GM18502 (cell line): ENCODE results near the gene CST7.
"Not testable (repeated sequence)": the region's sequence is repeated elsewhere in the genome, so short reads cannot be mapped to it uniquely, and the experiment has no call there.

Experiments used
- ATAC-seq: cut with Tn5 transposase; IDR thresholded peaks from one replicate; pipeline ENCODE4 v1.9.1; 2021; ENCODE audit warnings: mild to moderate bottlenecking; ENCODE audit not compliant: unreplicated experiment, poor library complexity

CST7 gene

DNA sequence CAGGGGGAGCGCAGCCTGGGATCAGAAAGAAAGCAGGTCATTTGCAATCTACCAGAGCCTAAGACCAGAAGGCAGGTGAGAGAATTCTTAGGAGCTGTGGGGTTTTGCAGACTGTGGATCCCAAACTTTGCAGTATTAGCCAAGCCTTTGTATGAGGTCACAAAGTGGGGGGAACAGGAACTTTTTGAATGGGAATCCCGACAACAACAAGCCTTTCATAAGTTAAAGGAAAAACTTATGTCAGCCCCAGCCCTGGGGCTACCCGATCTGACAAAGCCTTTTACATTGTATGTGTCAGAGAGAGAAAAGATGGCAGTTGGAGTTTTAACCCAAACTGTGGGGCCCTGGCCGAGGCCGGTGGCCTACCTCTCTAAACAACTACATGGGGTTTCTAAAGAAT is 19.8 kb upstream of the CST7 start:
- ATAC-seq = not testable (repeated sequence)

DNA sequence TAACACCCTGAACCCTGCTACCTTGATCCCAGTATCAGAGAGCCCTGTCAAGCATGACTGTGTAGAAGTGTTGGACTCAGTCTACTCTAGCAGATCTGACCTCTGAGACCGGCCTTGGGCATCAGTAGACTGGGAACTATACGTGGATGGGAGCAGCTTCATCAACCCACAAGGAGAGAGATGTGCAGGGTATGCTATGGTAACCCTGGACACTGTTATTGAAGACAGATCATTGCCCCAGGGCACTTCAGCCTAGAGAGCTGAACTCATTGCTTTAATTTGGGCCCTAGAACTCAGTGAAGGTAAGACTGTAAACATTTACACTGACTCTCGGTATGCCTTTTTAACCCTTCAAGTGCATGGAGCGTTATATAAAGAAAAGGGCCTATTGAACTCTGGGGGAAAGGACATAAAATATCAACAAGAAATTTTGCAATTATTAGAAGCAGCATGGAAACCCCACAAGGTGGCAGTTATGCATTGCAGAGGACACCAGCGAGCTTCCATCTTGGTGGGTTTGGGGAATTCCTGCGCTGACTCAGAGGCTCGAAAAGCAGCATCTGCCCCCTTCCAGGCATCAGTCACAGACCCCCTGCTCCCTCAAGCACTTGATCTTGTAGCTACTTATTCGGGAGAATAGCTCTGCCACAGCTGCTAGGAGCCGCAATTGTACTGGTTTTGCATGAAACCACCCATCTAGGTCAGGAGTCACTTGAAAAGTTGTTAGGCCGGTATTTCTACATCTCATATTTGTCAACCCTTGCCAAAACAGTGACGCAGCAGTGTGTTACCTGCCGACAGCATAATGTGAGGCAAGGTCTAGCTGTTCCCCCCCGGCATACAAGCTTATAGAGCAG is 19.0 kb upstream of the CST7 start:
- ATAC-seq = not testable (repeated sequence)

DNA sequence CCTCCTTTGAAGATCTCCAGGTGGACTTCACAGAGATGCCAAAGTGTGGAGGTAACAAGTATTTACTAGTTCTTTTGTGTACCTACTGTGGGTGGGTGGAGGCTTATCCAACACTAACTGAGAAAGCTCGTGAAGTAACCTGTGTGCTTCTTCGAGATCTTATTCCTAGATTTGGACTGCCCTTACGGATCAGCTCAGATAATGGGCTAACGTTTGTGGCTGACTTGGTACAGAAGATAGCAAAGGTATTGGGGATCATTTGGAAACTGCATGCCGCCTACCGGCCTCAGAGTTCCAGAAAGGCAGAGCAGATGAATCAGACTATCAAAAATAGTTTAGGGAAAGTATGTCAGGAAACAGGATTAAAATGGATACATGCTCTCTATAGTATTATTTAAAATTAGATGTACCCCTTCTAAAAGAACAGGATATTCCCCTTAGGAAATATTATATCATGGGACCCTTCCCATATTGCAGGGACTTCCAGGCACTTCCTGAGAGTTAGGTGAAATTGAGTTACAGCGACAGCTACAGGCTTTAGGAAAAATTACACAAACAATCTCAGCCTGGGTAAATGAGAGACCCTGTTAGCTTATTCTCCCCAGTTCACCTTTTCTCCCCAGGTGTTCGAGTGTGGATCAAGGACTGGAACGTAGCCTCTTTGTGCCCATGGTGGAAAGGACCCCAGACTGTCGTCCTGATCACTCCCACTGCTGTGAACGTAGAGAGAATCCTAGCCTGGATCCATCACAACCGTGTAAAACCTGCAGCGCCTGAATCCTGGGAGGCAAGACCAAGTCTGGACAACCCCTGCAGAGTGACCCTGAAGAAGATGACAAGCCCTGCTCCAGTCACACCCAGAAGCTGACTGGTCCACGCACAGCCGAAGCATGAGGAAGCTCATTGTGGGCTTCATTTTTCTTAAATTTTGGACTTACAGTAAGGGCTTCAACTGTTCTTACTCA is 18.1 kb upstream of the CST7 start:
- ATAC-seq = not testable (repeated sequence)

DNA sequence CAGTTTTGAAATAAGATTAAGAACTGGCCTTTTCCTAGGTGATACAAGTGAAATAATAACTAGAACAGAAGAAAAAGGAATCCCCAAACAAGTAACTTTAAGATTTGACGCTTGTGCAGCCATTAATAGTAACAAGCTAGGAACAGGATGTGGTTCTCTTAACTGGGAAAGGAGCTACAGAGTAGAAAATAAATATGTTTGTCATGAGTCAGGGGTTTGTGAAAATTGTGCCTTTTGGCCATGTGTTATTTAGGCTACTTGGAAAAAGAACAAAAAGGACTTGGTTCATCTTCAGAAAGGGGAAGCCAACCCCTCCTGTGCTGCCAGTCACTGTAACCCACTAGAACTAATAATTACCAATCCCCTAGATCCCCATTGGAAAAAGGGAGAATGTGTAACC is 17.2 kb upstream of the CST7 start:
- ATAC-seq = not testable (repeated sequence)

DNA sequence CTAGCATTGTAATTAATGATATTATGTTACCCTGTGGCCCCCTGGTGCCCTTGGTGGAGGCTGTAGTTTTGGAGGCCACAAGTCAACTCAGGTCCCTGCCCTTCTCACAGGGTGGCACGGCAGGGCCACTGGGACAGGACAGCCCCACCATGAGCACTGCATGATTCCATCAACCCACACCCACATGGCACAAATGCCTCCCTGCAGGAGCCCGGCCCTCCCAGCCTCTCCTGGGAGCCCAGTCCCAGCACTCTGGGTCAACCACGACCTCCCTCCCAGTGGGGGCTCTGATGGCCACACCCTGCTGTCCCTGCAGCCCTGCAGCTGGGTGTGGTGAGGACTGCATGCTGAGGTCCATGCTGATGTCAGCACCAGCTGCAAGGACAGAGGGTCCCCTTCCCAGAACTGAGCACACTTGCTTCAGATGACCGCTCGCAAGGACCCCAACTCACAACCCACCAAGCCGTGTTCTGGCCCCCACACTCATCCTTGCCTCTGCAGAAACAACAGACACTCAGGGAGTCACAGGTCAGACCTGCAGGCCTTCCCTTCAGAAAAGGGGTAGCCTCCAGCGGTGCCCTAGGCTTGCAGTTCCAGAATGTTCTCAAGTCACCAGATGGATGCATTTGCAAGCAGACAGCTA is 15.7 kb upstream of the CST7 start:
- ATAC-seq = no peak

DNA sequence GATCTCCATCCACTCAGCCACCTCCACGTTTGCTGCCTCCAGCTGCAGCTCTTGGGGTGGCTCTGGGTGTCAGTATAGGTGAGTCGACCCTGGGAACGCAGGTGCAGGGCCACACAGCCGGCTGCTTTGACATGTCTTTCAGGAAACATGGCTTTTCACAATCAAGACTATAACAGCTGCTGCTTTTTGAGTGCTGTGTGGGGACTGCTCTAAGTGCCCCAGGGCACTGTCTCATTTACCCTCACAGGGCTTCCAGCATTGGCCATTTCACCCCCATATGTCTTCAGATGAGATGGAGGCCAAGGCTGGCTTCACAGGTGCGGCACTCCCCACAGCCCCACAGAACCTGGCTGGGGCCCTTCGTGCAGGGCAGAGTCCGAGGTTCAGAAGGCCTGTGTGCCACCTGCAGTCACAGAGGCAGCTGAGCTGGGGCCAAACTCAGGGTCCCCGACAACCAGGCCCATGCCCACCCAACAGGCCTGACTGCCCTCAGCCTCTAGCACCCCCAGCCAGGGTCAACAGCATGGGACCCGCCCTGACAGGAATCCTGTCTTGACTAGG is 14.9 kb upstream of the CST7 start:
- no peak for ATAC-seq

DNA sequence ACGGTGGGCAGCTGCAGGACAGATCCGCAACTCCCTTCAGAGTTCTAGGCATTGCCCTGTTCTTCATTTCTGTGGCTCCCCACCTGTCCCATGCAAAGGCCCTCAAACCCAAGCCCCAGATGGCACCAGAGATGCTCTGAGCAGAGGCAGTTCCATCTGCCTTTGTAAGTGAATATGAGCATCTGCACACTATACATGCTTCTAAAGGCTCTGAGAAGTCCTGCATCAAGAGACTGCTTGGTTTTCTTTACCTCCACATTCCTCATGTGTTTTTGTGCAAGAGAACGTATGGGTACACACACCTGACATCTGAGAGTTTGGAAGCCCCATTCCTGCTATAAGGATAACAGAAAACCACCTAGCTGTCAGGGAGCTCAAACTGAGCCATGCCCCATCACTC is 14.4 kb upstream of the CST7 start:
- ATAC-seq = no peak

DNA sequence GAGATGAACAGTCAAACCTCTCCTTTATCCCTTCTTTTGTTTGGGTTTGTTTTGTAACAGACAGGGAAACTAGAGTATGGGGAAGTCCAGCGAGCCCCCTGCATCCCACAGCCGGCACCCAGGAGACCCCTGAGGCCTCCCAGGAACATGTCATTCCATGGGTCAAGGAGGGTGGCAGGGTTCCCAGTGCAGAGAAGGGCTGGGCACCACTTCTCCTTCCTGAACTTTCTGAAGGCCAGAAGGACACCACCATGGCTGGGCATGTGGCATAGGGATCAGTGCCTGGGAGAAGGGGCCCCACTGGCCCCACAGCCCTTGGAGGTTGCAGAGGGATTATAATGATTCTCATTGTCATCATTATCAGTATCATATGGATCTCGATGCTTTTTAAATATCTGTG is 13.9 kb upstream of the CST7 start:
- no peak for ATAC-seq

DNA sequence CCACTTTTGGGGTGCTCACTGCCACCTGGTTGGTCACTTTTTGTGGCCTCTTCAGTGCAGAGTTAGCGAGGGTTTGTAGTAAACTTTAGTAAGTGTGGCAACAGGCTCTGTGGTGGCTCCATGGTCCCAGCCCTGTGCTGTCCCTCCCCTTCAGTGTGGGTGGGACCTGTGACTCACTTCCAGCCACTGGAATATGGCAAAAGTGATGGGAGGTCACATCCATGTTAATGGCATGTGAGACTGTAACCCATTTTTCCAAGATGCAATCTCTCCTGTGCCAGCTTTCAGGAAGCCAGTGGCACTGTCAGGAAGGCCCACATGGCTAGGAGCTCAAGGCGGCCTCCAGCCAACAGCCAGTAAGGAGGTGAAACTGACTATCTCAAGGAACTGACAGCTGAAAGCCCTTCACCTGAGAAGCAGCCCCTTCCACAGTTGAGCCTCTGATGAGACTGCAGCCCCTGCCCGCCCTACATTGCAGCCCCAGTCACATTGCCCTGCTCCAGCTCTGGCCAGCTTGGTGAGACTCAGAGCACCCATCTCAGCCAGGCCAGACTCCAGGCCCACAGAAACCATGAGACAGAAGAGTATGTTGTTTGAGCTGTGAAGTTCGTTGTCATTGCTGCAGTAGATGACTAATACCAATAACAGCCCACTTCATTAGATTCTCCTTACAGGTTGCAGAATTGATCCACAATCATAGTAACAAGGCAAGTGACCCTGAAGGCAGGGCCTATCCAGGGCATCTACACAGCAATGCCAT is 13.1 kb upstream of the CST7 start:
- no peak for ATAC-seq

DNA sequence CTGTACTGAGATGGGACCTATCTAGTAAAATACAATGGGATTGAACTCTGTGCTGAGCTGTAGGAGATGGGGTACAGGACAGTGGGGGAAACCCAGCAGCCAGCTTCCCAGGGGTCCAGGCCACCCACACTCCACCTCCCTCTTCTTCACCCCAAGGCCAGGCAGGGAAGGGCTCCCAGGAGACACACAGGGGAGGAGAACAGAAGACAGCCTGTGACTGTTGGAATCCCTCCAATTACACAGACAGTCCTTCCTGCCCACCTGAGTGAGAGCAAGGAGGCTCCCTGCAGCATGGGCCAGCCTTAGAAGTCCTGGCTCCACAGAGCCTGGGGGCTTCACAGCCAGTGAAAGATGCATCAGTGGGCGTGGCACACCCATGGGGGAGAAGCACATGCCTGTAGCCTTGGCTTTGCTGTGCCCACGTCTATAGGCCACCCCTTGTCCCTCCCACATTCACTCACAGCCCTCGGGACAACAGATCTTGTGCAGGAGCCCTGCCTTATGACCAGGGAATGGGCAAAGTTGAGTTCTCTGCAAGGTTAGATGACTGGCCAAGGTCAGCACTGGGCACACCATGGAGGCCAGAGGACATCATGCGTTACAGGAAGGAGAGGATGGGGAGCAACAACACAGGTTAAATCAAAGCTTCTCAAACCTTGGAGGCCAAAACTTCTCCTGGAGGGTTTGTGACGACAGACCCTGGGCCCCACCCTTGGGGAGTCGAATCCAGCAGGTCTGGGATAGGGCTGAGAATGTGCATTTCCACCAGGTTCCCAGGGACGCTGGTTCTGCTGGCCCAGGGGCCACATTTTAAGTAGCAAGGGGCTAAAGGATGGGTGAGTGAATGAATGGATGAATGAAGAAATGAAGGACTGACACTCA is 12.3 kb upstream of the CST7 start:
- ATAC-seq = no peak

DNA sequence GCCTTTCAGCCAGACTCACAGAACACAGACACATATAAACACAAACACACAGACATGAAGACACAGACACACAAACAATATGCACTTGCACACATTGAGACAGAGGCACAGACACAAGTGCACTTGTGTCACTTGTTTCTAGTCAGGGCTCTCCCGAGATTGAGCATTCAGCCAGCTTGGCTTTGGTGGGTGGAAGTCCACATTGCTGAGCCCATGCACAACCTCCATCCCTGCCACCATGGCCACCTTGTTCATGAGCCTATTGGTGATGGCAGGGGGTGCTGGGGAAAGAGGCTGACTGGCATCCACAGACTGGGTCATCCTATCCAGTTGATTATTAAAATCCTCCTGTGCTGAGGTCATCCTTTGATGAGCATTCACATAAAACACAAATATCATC is 11.5 kb upstream of the CST7 start:
- ATAC-seq = no peak

DNA sequence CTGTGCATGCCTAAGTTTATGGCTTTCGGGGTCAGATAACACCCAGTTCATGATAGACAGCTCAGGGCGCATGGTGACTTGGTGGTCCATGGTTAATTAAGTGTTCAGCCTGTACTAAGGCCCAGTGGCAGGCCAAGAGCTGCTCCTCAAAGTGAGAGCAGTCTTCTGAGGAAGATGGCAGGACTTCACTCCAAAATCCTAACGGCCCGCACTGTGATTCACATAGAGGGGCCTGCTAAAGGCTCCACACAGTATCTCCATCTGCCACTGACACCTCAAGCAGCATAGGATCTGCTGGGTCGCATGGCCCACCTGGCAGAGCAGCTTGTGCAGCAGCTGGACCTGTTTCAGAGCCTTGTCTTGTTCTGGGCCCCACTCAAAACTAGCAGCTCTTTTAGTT is 10.6 kb upstream of the CST7 start:
- no peak for ATAC-seq

DNA sequence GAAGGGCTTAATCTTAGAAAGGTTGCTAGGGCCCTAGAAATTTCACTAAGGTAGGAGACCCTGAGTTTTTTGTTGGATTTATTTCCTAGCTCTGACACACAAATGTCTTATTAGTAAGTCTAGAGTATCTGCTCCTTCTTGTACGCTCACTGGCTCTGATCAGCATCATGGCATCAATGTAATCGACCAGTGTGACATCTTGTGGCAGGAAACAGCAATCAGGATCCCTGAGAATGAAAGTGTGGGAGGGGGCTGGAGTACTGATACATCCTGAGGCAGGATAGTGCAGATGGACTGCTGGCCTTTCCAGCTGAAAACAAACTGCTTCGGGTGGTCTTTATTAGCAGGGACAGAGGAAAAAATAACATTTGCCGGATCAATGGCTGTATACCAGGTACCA is 10.0 kb upstream of the CST7 start:
- no peak for ATAC-seq

DNA sequence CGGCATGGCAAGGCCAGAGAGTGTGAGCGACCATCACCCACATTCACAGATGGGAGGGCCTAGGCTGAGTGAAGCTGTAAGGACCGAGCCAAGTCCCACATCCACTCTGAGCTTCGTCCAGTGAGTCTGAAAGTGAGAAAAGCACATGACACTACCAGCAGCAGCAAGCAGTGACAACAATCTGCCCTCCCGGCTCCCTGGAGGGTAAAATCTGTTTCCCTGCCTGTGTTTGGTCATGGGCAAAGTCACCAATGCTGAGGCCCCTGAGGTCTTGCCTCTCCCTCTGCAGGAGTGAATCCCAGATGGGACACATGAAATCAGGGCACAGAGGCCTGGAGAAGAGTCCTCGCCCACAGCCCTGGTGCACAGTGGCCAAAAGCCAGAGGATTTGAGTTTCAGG is 6.4 kb upstream of the CST7 start:
- ATAC-seq = no peak

DNA sequence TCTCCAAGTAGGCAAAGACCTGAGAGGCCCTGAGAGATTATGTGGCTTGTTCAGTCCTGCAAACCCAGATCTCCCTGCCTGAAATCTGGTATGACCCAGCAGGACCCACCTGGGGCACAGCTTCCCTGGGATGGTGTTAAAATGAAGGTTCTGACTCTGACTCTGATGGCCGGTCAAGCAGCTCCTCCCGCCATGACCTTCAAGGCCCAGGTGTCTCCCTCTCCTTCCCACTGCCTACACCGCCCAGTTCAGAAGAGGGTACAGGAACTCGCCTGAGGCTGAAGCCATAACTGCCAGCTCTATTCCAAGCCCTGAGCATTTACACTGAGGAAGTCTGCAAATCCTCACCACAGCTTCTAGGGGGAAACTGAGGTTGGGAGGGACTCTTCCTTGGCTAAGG is 5.9 kb upstream of the CST7 start:
- no peak for ATAC-seq

DNA sequence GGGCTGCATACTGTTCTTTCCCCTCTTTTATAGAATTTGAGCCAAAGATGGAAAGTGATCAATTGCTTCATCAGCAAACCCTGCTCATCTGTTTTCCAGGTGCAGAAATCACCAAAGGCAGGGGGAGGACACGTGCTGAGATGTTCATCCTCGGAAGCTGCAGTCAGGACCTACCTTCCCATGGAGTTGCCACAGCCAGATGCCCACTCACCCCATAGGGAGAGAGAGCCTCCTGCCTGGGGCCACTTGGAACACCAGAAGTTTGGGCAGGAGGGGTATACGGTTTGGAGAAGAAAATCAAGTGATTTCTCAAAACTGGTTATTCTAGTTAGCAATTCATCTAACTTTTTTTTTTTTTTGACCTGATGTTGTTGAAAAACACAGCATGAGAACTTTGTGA is 5.3 kb upstream of the CST7 start:
- no peak for ATAC-seq

DNA sequence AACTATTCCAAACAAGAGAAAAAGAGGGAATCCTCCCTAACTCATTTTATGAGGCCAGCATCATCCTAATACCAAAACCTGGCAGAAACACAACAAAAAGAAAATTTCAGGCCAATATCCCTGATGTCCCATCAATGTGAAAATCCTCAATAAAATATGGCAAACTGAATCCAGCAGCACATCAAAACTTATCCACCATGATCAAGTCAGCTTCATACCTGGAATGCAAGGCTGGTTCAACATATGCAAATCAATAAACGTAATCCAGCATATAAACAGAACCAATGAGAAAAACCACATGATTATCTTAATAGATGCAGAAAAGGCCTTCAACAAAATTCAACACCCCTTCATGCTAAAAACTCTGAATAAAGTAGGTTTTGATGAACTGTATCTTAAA is 2.7 kb upstream of the CST7 start:
- not testable (repeated sequence) for ATAC-seq

DNA sequence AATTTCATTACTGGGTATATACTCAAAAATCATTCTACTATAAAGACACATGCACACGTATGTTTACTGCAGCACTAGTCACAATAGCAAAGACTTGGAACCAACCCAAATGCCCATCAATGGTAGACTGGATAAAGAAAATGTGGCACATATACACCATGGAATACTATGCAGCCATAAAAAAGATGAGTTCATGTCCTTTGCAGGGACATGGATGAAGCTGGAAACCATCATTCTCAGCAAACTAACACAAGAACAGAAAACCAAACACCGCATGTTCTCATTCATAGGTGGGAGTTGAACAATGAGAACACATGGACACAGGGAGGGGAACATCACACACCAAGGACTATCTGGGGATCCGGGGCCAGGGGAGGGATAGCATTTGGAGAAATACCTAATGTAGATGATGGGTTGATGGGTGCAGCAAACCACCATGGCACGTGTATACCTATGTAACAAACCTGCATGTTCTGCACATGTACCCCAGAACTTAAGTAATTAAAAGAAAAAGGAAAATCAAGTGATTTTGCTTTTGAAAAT is 602 bp upstream of the CST7 start:
- ATAC-seq = not testable (repeated sequence)

DNA sequence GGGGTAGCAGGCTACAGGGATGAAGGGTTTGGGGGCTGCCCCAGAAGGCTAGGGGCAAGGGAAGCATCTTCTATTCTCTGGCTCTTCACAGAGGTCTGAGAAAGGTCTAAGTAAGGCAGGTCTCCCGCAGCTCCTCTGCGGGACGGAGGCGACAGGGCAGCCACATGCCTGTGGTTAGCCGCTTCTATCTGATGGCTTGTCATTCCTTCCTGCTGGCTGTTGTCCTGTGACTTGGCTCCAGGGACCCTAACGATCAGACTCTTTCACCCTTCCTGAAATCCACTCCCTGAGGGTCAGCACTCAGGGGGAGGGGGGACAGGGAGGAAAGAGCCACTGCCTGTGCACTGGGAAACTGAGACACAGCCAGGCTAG is 673 bp downstream of the CST7 start:
- ATAC-seq = no peak
